GM18873 (cell line): Measurements from ENCODE around the gene REELD1.

ENCODE experiments used
- ATAC-seq: cut with Tn5 transposase; IDR thresholded peaks from one replicate; pipeline ENCODE4 v1.9.1; 2021; ENCODE audit warnings: mild to moderate bottlenecking, moderate library complexity, moderate number of reproducible peaks; ENCODE audit not compliant: unreplicated experiment, low FRiP score

Gene REELD1

DNA sequence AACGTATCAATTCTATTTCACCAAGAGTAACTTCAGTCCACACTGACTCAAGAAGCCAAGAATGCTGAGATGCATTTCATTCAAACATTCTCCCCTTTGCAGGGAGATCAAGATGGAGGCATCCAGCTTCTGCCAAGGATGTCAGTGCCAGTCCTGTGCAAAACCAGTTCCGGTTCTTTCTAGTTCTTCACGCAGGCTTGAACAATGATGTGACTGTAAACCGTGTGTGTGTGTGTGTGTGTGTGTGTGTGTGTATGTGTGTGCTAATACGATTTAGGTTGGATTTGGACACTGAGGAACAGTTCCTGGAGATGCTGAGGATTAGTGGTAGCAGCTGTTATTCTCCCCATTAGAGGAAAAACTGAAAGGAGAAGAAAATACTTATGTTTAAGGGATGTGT is at the start of gene REELD1:
Gene REELD1 (plus strand): TSS at position 301 of the 400 bp plus-strand sequence. CDS start 2,415 bp downstream, outside the sequence.
- no peak for ATAC-seq

DNA sequence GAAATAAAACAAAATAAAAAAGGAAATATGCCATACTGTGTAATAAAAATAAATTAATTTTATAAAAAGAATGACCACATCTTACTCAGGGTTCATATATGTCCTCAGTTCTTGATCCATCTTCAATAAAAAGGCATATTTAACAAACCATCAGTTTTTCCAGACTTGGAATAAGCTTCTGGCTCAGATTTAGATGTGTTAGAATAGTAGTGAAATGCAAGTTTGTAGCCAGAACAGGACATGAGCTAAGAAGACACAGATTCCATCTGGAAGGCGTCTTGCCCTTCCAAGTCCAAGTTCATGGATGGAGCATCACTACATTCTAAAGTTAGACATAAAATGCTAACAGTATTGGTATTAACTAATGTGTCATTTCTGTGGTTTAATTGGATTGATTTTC is 49.1 kb upstream of the REELD1 start:
- no peak for ATAC-seq

DNA sequence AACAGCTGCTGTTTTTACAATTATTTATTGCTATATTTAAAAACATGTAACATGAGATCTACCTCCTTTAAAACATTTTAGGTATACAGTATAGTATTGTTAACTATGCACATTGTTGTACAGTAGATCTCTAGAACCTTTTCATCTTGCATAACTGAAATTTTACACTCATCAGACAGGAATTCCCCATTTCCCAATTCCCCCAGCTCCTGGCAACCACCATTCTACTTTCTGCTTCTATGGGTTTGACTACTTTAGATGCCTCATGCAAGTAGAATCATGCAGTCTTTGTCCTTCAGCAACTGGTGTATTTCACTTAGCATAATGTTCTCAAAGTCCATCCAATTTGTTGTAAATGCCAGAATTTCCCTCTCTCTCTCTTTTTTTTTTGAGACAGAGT is 48.5 kb upstream of the REELD1 start:
- no peak for ATAC-seq

DNA sequence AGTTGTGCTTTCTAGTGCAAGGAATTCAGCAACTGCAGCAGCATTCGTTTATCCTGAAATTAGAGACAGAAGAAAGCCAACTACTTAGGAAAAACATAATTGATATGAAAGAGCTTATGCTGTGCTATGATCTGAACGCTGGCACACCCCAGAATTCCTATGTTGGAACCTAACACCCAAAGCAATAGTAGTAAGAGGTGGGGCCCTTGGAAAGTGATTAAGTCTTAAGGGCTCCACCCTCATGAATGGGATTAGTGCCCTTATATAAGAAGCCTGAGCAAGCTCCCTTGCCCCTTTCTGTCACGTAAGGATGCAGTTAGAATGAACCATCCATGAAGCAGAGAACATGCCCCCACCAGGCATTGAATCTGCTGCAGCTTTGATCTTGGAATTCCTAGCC is 44.2 kb upstream of the REELD1 start:
- ATAC-seq = no peak

DNA sequence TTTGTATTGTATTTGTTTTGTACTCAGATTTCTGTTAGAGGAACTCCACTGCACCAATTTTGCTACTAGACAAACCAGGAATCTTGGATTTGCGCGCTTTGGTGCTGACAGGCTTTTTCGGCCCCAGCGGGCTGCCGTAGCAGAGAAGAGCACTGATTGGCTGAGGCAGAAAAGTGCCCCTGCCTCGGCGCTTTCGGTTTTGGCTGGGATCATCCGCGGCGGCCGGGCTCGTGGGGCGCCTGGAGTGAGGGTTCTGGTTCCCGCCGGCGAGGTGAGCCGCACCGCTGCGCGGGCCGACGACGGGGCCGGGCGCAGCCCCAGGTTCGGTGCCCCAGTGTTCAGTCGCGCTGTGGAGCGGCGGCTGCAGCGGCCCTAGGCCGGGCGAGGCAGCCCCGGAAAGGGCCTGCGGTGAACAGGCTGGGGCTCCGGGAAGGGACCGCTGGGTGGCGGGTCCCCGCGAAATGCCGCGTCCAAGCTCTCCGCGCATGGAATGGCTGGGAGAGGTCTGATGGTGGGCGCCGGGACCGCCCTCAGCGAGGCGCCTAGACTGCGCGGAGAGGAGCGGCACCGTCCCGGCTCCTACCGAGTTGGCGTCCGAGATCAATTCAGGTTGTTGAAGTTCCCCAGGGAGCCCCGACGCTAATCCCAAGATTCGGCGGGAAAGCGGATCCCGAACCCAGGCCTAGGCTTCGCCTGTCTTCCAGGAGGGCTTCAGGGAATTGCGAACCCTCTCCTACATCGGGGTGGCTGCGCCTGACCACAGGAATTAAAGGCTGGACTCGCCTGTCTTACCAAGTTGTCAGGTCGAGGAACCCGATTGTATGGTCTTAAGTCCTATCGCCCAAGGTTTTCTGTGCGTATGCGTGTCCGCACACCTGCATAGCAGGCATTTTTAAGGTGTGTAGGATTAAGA is 38.5 kb upstream of the REELD1 start, which contains the start of gene LSM6:
Gene LSM6 (plus strand): TSS at position 178 of the 913 bp plus-strand sequence. CDS start 7,204 bp downstream, outside the sequence.
- peak; percentile 90 for ATAC-seq

DNA sequence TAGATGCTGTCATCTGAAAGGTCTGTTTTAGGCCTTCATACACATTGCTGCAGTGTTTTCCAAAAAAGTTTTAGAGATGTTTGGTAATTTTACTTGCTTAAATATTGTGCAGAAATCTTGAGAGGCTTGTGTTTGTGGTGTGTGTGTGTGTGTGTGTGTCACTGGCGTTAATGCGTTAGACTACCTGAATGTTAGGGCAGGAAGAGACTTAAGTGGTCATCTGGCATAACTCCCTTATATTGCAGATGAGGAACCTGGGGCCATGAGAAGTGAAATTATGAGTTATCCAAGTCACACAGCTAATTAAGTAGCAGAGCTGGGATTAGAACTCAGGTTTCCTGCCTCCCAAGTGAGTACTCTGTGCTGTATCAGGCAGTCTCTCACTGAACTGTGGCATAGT is 37.4 kb upstream of the REELD1 start:
- no peak for ATAC-seq

DNA sequence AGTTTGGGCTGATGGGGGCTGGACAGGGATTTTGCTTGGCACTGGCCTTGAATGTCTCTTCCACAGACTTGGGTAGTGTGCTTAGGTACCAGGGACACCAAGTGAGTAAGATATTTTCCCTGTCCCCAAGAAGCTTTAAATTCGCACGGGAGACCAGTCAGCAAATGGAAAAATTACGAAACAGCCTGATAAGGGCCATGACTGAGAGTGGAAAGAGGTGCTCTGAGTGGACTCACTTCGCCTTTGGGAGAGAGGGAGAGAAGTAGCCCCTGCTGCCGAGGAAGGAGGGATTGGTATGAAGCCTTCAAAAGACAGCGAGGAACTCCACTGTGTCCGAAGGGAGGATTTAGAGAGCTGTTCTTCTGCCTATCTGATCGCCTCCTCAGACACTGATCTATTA is 36.2 kb upstream of the REELD1 start:
- ATAC-seq = no peak

DNA sequence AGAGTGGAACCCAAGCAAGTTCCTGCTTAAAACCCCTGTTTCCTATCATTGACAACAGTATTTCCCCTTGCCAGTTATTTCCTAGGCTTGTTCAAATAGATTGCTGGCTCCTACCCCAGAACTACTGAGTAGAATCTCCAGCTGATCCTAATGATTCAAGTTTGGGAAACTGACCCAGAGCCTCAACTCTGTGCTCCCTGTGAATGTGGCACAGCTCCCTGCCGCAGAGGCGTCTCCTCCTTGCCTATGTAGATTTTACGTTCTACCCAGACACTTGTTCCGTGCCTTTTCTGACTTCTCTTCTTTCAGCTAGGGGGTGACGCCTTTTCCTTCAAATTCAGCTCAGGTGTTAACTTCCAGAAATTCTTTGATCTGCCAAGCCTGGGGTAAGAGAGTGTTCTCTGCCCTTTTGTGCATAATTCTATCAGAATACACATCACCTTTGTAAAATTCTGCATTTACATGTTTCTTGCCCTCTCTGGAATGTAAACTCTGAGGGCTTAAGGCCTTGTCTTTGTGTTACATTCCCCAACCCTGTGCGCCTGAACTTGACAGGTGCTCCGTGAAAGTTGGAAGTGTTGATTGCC is 34.5 kb upstream of the REELD1 start:
- no peak for ATAC-seq

DNA sequence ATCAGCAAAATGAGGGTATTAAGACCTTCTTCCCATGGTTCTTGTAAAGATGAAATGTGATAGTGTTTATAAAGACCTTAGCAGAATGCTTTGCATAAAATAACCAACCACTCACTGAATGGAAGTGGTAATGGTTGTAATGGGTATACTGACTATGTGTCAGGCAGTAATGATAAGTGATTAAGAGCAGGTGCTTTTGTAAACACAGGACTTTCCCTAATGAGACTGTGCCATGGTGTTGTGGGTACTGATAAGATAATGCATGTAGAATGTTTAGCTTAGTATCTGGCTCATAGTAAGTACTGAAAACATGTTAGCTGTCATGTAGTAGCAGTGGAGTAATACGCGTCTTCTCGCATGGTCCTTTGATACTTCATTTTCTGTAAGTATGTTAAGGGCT is 31.9 kb upstream of the REELD1 start:
- ATAC-seq = no peak

DNA sequence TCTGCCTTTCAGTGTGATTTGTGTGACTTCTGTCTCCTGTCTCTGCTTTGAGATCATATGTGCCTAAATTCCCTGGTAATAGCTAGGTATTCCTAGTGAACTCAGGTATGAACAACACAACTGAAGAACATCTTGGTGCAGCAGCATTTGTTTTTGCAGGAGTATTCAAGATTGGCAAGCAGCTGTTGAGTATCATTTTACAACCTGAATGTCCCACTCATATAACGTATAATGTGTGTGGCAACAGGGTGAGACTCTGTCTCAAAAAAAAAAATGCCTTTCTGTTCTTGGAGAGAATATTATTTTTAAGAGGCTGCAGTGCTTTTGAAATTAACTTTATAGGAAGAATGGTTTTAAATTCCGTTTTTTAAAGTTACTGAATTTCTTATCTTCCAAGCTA is 31.1 kb upstream of the REELD1 start:
- no peak for ATAC-seq

DNA sequence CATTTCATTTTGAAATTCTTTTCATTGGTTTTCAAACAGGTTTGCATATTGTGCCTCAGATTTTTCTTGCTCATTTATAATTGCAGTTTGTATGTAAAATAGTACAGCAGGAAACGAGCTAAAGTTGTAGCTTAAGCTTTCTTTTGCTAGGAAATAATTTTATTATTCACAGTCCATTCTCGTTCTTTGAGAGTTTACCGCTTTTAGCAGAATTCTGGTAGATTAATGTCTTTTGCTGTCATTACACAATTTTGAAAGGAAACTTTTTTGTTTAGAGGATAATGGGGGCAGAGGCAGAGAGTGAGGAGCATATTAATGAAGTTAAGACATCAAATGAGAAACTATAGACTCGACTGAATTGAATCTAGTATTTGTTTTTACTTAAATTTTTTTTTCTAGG is 28.3 kb upstream of the REELD1 start:
- ATAC-seq = no peak

DNA sequence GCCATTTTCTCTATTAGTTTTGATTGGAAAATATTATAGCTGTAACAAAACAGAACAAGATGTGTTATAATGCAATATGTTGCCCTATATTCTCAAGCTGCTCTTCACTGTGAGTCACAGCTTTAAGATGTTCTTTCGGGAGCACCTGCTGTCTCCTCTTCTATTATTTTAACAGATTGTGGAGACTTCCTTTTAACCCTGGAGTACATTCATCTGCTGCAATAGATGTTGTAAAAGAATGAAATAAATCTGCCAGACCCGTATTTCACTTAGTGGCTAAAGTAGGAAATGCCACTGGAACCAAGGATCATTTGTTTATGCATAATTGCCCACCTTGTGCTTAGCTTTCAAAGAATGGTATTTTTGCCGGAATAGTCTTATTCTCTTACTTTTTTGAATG is 27.7 kb upstream of the REELD1 start:
- ATAC-seq = no peak

DNA sequence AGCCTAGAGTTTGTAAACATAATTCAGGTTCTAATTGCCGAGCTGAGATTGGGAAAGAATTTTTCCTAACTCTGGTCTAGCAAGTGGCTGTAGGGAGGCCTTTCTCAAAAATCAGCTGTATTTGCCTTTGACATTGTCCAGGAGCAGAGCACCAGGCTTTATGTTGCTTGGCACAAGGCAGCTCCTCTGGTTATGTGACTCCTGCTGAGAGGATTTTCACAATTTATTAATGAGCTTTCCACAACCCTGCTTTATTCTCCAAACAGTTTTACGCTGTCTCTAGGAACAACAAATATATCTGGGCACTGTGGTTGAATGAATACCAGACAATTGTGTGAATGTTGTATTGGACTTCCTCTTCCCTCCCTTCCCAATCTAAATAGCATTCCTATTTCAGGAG is 23.9 kb upstream of the REELD1 start:
- no peak for ATAC-seq

DNA sequence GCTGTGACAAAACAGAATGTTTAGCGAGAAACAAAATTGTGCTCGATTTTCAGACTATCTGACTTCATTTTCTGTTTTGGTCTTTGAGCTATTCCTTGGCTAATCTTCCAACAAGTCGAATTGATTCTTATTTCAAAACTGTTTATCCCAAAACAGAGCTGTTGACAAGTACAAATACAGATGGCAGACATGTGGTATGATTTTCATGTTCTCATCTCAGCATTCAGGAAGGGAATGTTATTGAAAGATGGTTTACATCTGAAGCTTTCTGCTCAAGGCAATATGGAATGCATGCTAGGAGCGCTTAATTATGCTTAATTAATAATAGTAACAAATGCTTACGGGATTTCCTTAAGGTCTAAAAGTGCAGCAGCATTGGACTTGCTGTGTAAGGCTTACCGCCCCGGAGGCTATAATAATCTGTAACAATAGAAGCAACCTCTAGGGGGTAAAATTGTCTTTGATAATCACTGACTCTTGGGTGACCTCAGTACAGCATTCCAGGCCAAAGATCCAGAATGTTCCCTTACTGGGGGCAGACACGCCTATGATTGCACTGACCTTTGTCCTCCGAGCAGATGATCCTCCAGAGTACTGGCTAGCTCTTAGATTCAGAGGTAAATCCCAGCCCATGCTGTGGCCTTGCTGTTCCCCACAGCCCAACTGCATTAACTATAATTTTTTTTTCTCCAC is 22.4 kb upstream of the REELD1 start:
- no peak for ATAC-seq

DNA sequence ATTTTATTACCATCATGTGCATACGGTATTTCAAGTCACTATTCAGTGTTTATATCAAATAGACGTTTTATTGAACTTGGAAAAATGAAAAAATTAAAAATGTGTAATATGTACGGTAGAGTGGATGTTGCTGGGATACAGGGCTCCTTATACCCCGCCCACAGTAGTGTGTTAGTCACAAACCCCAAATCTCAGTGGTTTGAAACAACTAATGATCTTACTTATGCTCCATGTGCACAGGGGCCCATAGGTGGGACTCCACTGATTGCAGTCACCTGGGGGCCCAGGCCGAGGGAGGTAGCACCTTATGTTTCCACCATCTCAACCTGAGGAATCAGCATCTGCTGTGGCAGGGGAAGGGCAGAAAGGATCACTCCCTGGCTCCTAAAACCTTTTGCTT is 20.7 kb upstream of the REELD1 start:
- ATAC-seq = no peak

DNA sequence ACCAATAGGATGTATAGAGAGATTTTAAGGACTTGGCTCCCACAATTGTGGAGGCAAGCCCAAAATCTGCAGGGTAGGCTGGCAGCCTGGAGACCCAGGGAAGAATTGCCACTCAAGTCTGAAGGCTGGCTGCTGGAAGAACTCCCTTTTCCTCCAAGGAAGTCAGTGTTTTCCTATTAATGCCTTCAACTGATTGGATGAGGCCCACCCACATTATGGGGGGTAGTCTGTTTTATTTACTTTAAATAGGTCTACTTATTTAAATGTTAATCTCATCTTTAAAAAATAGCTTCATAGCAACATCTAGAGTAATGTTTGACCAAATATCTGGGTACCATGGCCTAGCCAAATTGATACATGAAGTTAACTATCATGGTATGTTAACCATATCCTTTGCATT is 20.1 kb upstream of the REELD1 start:
- ATAC-seq = no peak

DNA sequence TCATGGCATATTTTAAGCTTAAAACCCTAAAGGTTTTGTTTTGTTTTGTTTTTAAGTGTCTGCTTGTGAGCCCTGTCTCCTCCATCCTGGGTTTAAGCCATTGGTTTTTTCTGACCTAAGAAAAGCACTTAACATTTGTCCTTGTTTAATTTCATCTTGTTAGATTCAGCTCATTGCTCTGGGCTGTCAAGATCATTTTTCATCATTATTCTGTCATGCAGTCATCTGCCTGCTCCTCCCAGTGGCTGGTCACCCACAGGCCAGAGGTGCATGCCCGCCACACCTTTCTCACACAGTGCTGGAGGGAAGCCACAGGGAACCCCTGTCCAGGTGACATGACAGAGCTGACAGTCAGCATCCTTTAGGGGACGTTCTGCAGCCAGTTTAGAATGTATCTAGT is 11.7 kb upstream of the REELD1 start:
- ATAC-seq = no peak

DNA sequence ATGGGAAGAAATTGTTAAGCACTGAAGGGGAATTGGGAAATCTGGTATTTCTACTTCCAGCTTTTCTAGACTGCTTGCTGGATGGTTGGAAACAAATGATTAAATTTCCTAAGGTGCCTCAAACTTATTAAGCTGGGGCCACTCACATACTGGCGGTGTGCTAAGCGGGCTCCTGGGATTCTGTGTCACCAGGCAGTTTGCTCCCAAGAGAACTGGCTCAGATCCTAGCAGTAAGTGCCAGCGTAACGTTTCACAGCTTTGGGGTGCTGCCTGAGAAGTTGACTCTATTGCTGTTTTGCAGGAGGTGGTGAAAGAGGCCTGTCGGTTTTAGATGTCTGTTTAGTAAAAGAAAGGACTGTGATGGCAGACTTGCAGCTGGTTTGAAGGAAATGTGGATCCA is 6.9 kb upstream of the REELD1 start:
- ATAC-seq = no peak

DNA sequence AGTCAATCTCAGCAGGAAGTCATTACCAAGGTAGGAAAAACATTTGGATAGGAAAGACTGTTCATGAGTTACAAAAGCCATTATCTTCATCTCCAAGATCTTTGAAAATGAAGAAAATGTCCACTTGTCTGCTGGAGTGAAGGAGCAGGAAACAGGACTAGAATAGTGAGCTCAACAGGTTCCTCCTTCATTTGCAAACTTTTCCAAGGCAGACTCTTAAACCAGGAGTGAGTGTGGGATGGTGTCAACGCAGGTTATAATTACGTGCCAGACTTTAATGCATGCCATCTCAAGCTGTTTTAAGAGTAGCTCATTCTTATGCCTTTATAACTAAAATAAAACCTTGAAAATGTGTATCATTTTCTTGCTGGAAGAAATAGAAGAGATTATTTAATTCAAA is 3.4 kb upstream of the REELD1 start:
- no peak for ATAC-seq

DNA sequence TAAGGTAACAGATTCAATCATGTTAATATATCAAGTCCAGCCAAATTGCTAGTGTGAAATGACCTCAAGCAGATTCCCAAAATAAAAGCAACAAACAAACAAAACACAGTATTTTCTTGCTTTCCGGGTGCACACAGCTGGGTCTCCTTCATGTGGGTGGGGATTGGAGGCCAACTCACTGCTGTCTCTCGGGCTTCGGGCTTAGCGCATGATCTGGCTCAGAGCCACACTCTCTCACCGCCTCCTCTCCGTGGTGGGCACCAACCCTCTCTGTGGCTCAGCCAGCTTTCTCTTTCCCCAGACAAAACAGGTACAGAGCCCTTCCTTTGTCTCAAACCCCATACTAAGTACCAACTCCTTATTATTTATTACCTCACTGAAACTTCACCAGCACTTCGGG is 2.9 kb upstream of the REELD1 start:
- ATAC-seq = no peak

DNA sequence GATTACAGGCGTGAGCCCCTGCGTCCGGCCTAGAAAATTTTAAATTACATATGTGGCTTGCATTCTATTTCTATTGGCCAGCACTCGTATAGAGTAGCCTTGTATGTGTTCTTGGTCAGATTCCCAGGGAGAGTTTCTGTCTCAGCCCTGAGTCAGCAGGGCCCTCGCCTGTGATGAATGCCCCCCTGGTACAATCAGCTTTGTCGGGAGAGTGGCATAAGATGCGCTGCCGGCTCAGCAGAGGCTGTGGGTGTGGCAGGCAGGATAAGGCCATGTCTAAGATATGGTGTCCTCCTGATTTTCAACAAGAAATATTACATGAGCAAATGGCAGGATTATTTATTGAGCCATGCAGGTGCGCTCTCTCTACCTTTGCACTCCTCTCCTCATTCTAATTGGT is 1.6 kb upstream of the REELD1 start:
- no peak for ATAC-seq
